HG03520 (cell line): Measurements from ENCODE around the gene TBCD.

Source experiments
- ATAC-seq: cut with Tn5 transposase; IDR thresholded peaks from one replicate; pipeline ENCODE4 v1.9.1; 2021; ENCODE audit warnings: mild to moderate bottlenecking, moderate library complexity; ENCODE audit not compliant: unreplicated experiment

Gene TBCD

DNA sequence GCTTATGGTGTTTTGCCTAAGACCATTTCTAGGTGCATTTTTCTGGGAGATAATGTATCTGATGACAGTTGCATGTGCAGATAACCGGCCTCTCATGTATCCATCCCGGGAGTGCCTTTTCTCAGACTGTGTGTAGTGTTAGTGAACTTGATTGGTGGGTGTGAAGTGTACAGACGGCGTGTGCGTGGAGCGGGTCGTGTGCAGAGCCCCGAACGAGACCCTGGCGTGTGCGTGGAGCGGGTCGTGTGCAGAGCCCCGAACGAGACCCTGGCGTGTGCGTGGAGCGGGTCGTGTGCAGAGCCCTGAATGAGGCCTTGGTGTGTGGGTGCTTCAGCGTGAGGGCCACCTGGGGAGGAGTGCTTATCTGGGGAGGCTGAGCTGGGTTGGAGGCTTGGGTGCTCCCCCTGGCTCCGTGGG lies 116.9 kb downstream of the TBCD start:
- no peak for ATAC-seq

DNA sequence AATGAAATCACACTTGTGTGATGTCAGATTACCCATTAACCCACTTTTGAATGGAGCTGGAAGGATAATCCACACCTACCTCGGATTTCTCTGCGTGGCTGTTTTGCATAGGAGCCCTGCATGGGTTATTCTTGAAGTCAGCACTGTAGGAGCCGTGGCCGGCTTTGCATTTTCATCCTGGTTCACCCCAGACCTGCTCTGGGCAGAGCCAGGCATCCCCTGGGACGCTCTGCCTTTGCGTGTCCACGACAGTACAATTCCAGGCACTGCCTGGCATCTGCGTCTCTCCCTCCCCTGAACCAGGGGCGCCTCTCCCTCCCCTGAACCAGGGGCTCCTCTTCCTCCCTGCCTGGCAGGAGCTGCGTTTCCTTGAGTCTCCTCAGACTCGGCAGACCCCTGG lies 117.7 kb downstream of the TBCD start:
- ATAC-seq: no peak

DNA sequence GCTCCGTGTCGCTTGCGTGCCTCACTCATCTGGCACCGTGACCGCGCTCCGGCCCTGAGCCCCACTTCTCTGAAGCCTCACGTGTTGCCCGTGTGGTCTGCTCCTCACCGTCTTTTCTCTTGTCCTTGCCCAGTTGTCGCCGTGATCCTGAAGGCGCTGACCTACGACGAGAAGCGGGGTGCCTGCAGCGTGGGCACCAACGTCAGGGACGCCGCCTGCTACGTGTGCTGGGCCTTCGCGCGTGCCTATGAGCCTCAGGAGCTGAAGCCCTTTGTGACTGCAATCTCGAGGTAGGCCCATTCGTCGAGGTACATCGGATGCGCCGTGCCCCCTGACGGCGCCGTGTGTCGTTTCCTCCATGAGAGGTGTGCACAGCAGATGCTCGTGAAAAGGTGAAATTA lies 118.2 kb downstream of the TBCD start:
- no peak for ATAC-seq

DNA sequence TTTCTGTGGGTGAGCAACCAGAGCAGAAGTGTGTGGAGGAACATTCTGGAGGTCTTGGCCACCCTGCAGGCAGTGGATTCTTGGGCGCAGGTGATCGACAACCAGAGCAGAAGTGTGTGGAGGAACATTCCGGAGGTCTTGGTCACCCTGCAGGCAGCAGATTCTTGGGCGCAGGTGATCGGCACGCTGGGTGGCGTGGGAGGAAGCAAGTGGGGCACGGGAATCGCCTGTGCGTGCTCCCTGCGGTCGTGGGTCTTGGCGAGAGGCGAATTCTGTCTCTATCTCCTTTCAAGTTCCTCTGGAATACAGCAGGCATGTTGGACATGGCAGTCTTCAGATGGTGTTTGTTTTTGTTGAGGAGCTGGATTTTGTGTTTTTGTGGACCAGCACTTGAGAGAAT lies 118.7 kb downstream of the TBCD start:
- no peak for ATAC-seq

DNA sequence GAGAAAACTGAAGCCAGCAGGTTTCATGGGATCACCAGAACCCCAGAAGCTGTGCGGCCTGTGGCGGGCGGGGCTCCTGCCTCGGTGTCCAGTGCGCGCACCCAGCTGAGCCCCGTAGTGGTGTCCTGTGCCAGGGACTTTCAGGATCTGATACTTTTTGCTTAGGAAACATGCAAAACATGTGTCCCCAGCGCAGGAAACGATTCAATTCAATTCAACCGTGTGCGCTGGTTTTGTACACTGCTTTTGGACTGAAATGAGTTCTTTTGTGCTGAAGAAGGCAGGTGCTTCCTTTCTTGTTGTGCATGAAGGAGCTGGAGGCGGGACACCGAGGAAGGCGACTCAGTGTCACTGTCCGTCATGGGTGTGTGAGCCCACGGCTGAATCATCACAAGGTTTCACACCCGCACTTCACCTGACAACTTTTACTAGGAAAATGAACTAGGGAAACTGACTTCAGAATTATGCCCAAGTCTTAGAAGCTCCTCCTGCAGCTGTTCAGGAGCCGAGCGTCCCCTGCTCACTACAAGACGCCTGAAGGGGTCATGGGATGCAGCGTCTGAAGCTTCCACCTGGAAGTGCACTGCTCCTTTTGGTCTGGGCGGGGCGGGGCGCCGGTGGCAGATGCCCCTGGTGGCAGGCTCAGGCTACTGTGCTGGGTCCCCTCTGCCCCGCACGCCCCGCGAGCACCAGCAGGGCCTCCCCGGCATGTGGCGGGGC lies 119.4 kb downstream of the TBCD start:
- ATAC-seq: peak; percentile 70

DNA sequence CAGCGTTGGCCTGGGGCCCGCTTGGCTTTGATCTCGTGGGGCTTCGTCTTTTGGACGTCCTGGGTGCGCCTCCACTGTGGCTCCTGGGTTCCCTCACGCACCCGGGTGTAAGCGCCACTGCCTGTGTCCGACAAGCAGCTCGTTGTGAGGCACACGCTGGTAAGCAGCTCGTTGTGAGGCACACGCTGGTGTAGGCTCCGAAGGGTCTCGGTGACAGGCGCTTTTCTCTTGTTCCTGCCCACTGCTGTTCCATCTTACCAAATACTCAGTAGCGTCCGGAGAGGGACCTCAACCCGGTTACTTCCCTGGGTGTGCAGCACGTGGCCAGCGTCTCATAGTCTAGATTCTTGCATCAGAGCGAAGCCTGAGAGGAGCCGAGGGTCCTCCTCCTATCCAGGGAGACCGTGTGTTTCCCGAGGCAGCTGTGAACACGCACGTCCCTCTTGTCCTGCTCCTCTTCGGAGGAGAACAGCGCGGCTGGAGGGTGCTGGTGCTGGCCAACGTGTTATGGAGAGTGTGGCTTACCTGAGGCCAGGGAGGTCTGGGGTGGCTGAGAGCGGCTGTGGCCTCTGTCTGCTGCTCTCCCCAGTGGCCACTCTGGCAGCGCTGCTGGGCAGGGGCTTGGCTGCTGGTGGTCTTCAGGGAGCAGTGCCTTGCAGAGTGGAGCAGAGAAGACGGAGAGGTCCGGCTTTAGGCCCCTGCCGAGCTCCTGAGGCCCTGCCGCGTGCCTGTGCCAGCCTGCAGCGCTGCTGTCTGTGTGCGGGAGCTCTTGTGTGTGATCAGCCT lies 120.1 kb downstream of the TBCD start:
- ATAC-seq: no peak

DNA sequence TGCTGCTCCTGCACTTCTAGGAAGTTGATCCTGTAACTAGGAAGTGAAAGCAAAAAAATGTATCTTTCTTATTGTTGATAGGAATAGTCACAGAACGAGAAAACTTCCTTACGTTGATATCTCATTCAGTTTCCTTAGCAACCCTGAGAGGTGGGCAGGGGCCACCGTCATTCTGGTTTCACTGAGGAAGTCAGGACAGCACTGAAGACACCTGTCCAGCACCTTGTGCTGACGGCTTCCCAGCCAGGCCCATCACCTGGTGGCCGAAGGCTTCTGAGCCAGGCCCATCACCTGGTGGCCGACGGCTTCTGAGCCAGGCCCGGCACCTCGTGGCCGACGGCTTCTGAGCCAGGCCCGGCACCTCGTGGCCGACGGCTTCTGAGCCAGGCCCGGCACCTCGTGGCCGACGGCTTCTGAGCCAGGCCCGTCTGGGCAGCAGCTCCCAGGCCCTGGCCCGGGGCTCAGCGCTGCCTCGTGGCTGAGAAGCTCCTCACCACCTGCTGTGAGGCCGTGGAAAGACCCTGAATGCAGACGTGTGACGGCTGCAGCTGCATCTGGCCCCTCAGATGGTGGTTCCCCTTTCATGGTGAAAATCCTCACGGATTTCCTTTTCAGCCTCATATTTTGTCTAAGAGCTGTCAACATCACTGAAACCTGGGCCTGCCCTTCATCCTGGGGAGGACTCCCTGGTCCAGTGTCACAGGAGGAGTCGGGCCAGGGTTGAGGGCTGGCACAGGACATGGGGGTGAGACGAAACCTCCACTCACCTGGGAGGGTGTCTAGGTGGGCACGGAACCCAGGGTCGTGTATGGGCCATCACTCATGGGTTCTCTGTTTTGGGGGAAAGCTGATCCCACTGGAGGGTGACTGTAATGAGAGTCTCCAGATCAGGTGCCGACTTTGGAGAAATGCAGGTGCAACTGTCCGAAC lies 121.0 kb downstream of the TBCD start:
- ATAC-seq: no peak

DNA sequence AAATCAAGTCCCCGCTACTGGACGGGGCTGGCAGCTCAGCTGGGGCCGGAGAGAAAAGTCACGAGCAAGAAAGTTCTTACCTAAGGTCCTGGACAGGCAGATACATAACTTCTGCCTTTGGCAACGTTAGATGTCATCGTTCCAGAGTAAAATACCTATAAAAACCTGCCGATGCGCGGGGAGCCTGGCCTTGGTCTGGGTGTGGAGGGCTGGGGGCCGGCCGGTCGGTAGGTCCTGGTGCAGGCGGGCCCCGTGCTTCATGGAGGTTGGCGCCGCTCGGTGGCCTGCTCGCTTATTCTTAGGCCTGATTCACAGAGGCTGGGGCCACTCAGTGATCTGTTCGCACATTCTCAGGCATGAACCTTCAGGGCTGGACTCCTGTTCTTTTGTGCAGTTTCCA lies 121.7 kb downstream of the TBCD start:
- ATAC-seq: no peak

DNA sequence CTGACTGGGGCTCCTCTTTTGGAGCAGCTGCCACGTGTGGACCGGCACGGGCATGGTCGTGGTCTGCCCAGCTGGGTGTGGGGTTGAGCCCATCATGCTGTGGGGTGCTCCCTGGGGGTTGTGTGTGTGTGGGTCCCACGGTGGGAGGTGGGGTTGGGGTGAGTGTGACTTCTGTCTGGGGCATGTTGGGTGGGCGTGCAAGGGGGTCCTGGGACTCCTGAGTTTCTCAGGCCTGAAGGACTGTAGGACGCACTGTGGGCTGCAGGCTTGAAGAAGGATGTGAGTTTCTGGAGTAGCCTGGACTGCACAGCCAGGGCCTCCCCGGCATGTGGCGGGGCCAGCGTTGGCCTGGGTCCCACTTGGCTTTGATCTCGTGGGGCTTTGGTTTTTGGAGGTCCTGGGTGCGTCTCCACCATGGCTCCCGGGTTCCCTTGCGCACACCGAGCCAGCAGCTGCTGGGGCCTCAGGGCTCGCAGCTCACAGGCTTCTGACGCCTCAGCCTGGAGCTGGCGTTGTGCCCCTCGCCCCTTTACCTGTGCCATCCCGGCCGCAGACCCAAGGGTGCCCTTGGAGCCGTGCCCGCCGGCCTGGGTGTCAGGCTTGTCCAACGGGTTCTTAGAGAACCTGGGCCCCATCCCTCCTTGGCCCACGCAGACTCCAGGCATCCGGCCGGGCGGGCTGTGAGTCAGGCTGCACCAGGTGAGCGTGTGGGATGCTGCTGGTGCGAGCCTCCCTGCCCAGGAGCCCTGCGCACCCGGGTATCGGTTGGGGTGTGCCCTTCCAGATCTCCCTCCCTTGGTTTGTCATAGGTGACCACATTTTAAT lies 122.4 kb downstream of the TBCD start:
- no peak for ATAC-seq

DNA sequence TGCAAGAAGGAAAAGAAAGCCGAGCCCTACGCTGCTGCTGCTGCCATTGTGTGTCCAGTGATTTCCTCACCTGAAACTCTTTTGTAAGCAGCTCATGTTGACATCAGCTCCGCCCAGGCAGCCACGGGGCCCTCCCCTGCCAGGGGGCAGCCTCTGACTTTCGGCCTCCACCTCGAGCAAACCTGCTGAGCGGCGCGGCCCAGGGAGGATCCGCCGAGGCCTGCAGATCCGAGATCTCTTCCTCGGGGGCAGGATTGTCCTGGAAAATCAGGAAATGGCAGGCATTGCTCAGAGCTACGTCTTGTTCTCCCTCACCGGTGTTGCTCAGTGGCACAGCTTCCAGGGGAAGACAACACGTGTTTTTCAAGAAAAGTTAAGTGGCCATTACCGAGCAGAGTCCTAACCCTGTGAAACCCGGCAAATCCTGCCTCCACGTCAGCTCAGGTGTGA lies 123.6 kb downstream of the TBCD start:
- ATAC-seq: no peak

DNA sequence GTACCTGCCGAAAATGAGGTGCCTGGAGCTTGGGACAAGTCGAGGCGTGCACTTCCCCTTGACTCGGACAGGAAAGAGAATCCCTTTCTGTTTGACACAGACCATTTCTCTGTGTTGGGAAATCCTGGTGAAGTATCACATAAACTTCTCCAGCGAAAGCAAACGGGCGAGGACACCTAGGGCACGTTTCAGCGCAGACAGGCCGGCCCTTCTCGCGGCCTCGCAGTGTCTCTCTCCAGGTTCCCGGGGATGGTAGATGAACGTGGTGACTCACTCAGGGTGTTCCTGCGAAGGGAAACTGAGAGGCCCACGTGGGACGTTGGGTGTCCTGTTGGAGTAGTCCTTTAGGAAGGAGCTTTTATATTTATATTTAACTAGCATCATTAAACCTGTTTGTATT lies 124.3 kb downstream of the TBCD start:
- no peak for ATAC-seq

DNA sequence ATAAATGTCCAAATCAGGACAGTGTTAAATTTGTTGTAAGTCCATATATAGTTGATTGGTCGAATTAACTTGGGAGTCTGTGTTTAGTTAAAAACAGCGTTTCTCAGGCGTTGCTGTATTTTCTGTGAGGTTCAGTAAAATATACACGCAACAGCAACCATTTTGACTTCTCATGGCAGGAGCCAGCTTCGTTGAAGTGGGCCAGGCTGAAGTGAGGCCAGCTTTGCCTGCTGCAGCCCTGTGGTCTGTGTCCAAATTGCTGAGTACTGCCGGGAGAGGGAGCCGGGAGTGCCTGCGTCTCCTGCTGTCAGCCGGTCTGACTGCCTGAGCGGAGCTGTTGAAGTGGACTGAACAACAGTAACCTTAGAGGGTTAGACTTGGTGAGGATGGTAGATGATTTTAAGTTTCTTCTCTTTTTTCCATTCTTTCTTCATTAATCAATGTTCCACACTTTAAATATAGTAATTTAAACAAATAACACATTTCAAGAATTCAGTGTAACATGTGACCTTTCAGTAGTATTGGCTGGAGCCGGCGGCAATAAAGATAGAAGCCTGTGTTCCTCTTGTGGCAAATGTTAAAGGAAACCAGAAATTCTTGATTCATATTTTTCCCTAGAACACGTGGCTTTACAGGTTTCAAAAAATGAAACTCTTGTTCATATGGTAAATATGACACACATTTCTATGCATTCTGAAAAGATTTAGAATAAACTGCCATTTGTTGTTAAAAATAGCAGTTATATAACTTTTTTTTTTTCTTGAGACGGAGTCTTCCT lies 124.9 kb downstream of the TBCD start:
- ATAC-seq: no peak

DNA sequence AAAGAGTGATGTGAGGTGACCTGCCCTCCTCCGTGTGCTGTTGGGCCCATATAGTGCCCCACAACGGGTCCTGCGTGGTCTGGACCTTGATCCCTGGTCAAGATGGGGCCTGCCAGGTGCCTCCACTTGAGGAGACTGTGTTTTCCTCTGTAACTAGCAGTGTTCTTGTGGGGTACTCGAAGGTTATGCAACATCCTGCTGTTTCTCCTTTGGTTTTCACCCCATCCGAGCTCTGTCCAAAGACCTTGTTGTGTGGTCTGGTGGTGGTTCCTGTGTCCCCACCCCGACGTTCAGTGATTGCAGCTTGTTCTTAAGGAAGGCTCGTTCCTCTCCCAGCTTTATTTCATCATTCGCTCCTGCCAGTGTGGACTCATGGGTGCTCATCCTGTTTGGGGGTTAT lies 126.7 kb downstream of the TBCD start:
- no peak for ATAC-seq

DNA sequence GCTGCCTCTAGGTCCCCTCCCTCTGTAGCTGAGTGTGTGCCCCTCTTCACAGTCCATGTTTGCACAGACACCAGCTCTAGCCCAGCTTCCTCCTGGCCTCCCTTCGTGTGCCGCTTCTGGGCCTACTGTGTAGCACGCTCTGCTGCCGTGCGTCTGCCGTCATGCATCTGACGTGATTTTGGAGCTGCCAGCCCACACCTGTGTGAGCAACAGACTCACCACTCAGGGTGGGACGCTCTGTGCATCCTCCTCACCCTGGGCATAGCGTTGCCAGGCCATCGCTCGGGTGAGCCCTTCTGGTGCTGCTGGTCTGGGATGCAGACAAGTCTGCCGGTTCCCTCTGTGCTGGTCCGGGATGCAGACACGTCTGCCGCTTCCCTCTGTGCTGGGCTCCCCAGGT lies 127.4 kb downstream of the TBCD start:
- ATAC-seq: no peak

DNA sequence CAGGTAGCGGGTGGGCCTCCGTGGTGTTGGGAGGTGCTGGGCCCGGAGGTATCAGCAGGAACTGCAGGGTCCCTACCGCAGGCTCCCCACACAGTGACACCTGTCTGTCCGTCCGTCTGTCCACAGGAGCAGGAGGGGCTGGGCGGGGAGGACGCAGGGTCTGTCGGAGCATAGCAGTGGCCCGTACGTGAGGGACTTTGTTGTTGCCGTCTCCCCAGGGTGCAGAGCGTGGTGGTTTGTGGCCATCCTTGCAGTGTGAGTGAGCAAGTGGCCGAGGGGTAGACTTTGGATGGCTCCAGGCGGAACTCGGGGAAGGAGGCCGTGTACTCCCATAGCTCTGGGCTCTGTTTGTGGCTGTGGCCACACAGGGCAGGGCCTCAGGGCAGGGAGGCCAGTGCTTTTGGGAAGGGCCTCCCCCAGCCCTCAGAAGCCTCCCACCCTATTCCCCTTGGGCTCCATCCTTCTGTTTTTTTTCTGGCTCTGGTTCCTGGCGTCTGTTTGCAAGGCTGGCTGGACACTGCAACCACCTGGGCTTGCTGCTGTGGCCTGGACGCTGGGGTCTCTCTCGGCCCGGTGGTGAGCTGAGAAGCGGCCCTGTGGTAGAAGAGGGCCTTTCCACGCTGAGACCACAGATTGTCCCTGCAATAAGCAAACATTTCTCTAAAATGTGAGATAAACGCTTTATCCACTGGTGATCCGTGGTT lies 128.9 kb downstream of the TBCD start:
- no peak for ATAC-seq

DNA sequence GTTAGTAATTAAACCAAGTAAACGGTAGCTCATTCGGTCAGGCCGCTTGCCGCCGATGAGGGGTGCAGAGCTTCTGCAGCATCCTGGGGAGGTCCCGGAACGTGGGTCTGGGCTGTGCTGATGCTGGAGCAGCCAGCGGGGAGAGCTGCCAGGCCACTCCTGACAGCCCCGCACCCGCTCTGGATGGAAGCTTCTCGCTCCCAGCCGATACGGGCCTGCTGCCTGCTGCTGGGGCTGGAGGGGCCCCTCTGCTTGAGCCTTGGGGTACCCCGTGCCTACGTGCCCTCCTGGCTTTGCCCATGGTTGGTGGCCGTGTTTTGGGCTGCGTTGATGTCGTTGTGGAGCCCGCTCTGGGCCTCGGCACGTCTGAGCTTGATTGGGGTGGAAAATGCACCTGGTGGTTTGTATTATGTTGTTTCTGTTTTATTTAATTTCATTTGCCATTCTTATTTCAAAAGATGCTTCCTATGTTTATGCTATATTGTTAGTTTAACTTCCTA lies 129.5 kb downstream of the TBCD start:
- no peak for ATAC-seq

DNA sequence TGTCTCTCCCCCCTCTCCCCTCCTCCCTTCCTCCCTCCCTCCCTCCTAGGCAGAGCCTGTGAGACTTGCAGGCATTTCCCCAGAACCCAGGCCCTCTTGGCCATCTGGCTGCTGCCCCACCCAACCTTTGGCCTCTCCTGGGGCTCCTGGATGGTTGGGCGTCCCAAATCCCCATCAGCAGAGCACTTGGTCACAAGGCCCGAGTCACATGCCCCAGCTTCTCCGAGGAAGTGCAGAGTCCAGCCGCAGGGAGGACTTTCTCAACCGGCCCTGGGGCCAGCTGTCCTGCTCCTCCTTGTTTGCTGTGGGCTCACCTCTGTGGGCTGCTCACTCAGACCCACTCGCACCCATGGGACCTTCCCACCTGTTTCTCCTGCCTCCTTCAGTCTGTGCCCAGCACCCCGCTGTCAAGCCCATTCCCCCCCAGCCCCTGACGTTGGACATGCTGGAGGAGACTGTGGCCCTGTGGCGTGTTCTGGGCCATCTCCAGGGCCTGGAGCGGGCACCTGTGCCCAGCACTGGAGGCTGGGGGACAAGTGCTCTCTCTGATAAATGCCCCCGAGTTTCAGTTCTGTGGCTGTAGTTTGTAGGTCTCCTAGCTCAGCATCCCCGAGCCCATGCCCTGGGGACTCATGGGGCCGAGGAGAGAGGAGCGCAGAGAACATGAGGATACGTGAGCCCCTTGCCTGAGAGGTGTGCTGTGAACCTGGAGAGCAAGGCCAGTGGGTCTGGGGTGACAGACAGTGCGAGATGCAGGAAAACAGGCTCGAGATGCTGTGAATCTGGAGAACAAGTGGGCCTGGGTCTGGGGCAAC lies 130.2 kb downstream of the TBCD start:
- ATAC-seq: no peak
